ENCODE measurements around the gene CAVIN3.

GRCh38 chr11:6350486-6350885 lies 30.2 kb upstream of the CAVIN3 start:
- TF ChIP-seq POLR2A (IDR thresholded peaks at IDR 0.05; ENCODE audit: borderline replicate concordance, extremely low read depth, insufficient read depth, insufficient read length) (no peak), CTCF (IDR thresholded peaks at IDR 0.05 in 2 of 3, conservative IDR thresholded peaks at IDR 0.05 in 1 of 3; ENCODE audit: borderline replicate concordance in 1 of 3, insufficient read depth in 1 of 3, low read depth in 2 of 3, low read length in 2 of 3) (no peak), EZH2 (IDR thresholded peaks at IDR 0.05) (no peak), POLR2AphosphoS5 (IDR thresholded peaks at IDR 0.05; ENCODE audit: low read depth, low read length) (no peak), SP1 (IDR thresholded peaks at IDR 0.05; ENCODE audit: low read depth) (no peak), TCF7L2 (IDR thresholded peaks at IDR 0.05; ENCODE audit: borderline replicate concordance, extremely low read depth, insufficient read depth, insufficient read length) (no peak), ATF3 (IDR thresholded peaks at IDR 0.05) (no peak), CEBPB (IDR thresholded peaks at IDR 0.05; ENCODE audit: low read depth) (no peak), RAD21 (IDR thresholded peaks at IDR 0.05; ENCODE audit: low read depth) (no peak), ZBTB33 (IDR thresholded peaks at IDR 0.05; ENCODE audit: extremely low read depth, insufficient replicate concordance, low read length) (no peak), MAX (IDR thresholded peaks at IDR 0.05) (no peak), SIN3A (IDR thresholded peaks at IDR 0.05; ENCODE audit: low read depth) (no peak), YY1 (IDR thresholded peaks at IDR 0.05; ENCODE audit: extremely low read depth, insufficient replicate concordance, low read depth, low read length) (no peak)

All from HCT116 (cell line).